GM23338 (cell line): ENCODE measurements around the gene SDHB. TPM values are rescaled to one million over a fixed set of nuclear protein-coding genes. Genes with fewer than 3 reads are reported as not detected.

ENCODE experiments used
- ATAC-seq: fragments of 200-7000 bp; cut with Tn5 transposase; 3 replicates; pipeline ENCODE4 v1.9.1; 2020
- DNase-seq: peaks from one replicate; pipeline ENCODE4 v3.0.0-alpha.2; 2015; ENCODE audit warnings: low spot score
- H2AFZ ChIP-seq: fragments of 200-600 bp; sonication (generic); 2 replicates; pipeline ENCODE4 v1.8.0; 2016; ENCODE audit warnings: antibody characterized with exemption, mild to moderate bottlenecking, moderate library complexity
- H3F3A ChIP-seq: fragments of 200-600 bp; sonication (generic); replicated peaks from 2 replicates; pipeline ENCODE4 v1.8.0; 2017; ENCODE audit warnings: antibody characterized with exemption, mixed run types, low read depth
- H3K27ac ChIP-seq: fragments of 200-600 bp; sonication (generic); 2 replicates; pipeline ENCODE4 v1.6.1; 2016; ENCODE audit warnings: low read depth
- H3K27me3 ChIP-seq: fragments of 200-600 bp; sonication (generic); 2 replicates; pipeline ENCODE4 v1.8.0; 2016; ENCODE audit warnings: mild to moderate bottlenecking, mixed run types, moderate library complexity; ENCODE audit not compliant: insufficient read depth
- H3K36me3 ChIP-seq: fragments of 200-600 bp; sonication (generic); 2 replicates; pipeline ENCODE4 v1.8.0; 2016; ENCODE audit warnings: mild to moderate bottlenecking; ENCODE audit not compliant: insufficient read depth
- H3K4me1 ChIP-seq: fragments of 200-600 bp; sonication (generic); 2 replicates; pipeline ENCODE4 v1.8.0; 2016; ENCODE audit warnings: mild to moderate bottlenecking, moderate library complexity; ENCODE audit not compliant: insufficient read depth
- H3K4me2 ChIP-seq: fragments of 200-600 bp; sonication (generic); 2 replicates; pipeline ENCODE4 v1.7.1; 2017; ENCODE audit warnings: mixed run types
- H3K4me3 ChIP-seq: fragments of 200-600 bp; sonication (generic); 2 replicates; pipeline ENCODE4 v1.6.1; 2016; ENCODE audit warnings: mixed run types
- H3K79me2 ChIP-seq: fragments of 200-600 bp; sonication (generic); replicated peaks from 2 replicates; pipeline ENCODE4 v1.8.0; 2017; ENCODE audit warnings: mild to moderate bottlenecking; ENCODE audit not compliant: insufficient read depth
- H3K9me2 ChIP-seq: fragments of 200-600 bp; sonication (generic); 2 replicates; pipeline ENCODE4 v1.8.0; 2017; ENCODE audit not compliant: insufficient read depth
- H4K20me1 ChIP-seq: fragments of 200-600 bp; sonication (generic); replicated peaks from 2 replicates; pipeline ENCODE4 v1.8.0; 2017; ENCODE audit warnings: mild to moderate bottlenecking; ENCODE audit not compliant: insufficient read depth
- H3K27ac Mint-ChIP-seq: 2 replicates; pipeline ENCODE4 v1.8.0; 2020; ENCODE audit warnings: inconsistent platforms, mild to moderate bottlenecking, moderate library complexity, mixed read lengths
- H3K27me3 Mint-ChIP-seq: 3 replicates; pipeline ENCODE4 v1.8.0; 2022; ENCODE audit warnings: low read depth, mild to moderate bottlenecking, moderate library complexity, mixed read lengths, inconsistent platforms; ENCODE audit not compliant: insufficient read depth, poor library complexity
- H3K36me3 Mint-ChIP-seq: 3 replicates; pipeline ENCODE4 v1.8.0; 2021; ENCODE audit warnings: low read depth, mild to moderate bottlenecking, inconsistent platforms, moderate library complexity, mixed read lengths
- H3K4me1 Mint-ChIP-seq: 3 replicates; pipeline ENCODE4 v1.8.0; 2020; ENCODE audit warnings: mild to moderate bottlenecking, inconsistent platforms, mixed read lengths
- H3K4me3 Mint-ChIP-seq: 3 replicates; pipeline ENCODE4 v1.8.0; 2021; ENCODE audit warnings: moderate library complexity, mild to moderate bottlenecking, inconsistent platforms, mixed read lengths
- H3K9me3 Mint-ChIP-seq: 3 replicates; pipeline ENCODE4 v1.8.0; 2020; ENCODE audit warnings: moderate library complexity, mild to moderate bottlenecking, inconsistent platforms, mixed read lengths
- CREB1 ChIP-seq: fragments of 250-450 bp; sonication (Bioruptor Pico); IDR thresholded peaks from 2 replicates; pipeline ENCODE4 v1.5.0; 2020; ENCODE audit warnings: low read depth, mild to moderate bottlenecking, moderate library complexity
- ETS1 ChIP-seq: IDR thresholded peaks from 2 replicates; pipeline ENCODE4 v1.6.1; 2016; ENCODE audit warnings: antibody characterized with exemption
- EZH2 ChIP-seq: fragments of 200-600 bp; sonication (generic); IDR thresholded peaks from one replicate; pipeline ENCODE4 v1.8.0; 2017; ENCODE audit warnings: antibody characterized with exemption, mild to moderate bottlenecking, low read depth; ENCODE audit not compliant: unreplicated experiment
- EZH2phosphoT487 ChIP-seq: fragments of 200-600 bp; sonication (generic); IDR thresholded peaks from one replicate; pipeline ENCODE4 v1.8.1; 2018; ENCODE audit warnings: antibody characterized with exemption; ENCODE audit not compliant: unreplicated experiment
- JUNB ChIP-seq: IDR thresholded peaks from one replicate; pipeline ENCODE4 v1.6.1; 2016; ENCODE audit warnings: antibody characterized with exemption; ENCODE audit not compliant: unreplicated experiment
- NANOG ChIP-seq: IDR thresholded peaks from 2 replicates; pipeline ENCODE4 v1.6.1; 2016; ENCODE audit warnings: antibody characterized with exemption, borderline replicate concordance
- POLR2AphosphoS5 ChIP-seq: IDR thresholded peaks from 2 replicates; pipeline ENCODE4 v1.6.1; 2016; ENCODE audit warnings: antibody characterized with exemption, low read depth
- STAT1 ChIP-seq: IDR thresholded peaks from one replicate; pipeline ENCODE4 v1.6.1; 2016; ENCODE audit warnings: antibody characterized with exemption; ENCODE audit not compliant: unreplicated experiment
- ZNF331 ChIP-seq: fragments of 250-450 bp; sonication (Bioruptor Pico); IDR thresholded peaks from 2 replicates; pipeline ENCODE4 v1.5.0; 2020; ENCODE audit warnings: low read depth, mild to moderate bottlenecking, moderate library complexity
- polyA plus RNA-seq: library from polyadenylated mRNA; unstranded; fragments of >200 nt; fragmentation: Nextera tagmentation; extraction: Ambion mirVana; gene quantifications from 2 replicates; pipeline ENCODE4 v1.2.1, GENCODE V29; 2016
- total RNA-seq: library from RNA; depleted of rRNA; stranded (reverse); fragments of >200 nt; shearing (Covaris generic); gene quantifications from 2 replicates; pipeline ENCODE4 v1.2.3, GENCODE V29; 2014
- TF ChIP-seq, protein P1 (sequence below): IDR thresholded peaks from one replicate; pipeline ENCODE4 v1.6.1; 2018; ENCODE audit warnings: antibody characterized with exemption; ENCODE audit not compliant: unreplicated experiment
- TF ChIP-seq, protein P2 (sequence below), 2 experiments: fragments of 200-600 bp in 1 of 2; sonication (generic) in 1 of 2; conservative IDR thresholded peaks; 2 replicates each; pipeline versions ENCODE4 v1.5.1 to v1.6.1; 2016 to 2017; ENCODE audit warnings: antibody characterized with exemption in 2 of 2, low read depth in 2 of 2, mild to moderate bottlenecking in 2 of 2, moderate library complexity in 1 of 2

Gene SDHB
- total and polyA plus RNA-seq, 2 experiments from 2014 or later = 72.8 to 112 TPM

GRCh38 chr1:16991571-16991970, 62.3 kb downstream of the SDHB start (continued):
- TF ChIP-seq, protein P1, sequence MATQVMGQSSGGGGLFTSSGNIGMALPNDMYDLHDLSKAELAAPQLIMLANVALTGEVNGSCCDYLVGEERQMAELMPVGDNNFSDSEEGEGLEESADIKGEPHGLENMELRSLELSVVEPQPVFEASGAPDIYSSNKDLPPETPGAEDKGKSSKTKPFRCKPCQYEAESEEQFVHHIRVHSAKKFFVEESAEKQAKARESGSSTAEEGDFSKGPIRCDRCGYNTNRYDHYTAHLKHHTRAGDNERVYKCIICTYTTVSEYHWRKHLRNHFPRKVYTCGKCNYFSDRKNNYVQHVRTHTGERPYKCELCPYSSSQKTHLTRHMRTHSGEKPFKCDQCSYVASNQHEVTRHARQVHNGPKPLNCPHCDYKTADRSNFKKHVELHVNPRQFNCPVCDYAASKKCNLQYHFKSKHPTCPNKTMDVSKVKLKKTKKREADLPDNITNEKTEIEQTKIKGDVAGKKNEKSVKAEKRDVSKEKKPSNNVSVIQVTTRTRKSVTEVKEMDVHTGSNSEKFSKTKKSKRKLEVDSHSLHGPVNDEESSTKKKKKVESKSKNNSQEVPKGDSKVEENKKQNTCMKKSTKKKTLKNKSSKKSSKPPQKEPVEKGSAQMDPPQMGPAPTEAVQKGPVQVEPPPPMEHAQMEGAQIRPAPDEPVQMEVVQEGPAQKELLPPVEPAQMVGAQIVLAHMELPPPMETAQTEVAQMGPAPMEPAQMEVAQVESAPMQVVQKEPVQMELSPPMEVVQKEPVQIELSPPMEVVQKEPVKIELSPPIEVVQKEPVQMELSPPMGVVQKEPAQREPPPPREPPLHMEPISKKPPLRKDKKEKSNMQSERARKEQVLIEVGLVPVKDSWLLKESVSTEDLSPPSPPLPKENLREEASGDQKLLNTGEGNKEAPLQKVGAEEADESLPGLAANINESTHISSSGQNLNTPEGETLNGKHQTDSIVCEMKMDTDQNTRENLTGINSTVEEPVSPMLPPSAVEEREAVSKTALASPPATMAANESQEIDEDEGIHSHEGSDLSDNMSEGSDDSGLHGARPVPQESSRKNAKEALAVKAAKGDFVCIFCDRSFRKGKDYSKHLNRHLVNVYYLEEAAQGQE = no peak
- no peak for TF ChIP-seq CREB1 (CRISPR knock-in tag)
- no peak for TF ChIP-seq POLR2AphosphoS5
- TF ChIP-seq EZH2 = no peak
- TF ChIP-seq JUNB = no peak
- no peak for TF ChIP-seq STAT1
- no peak for TF ChIP-seq EZH2phosphoT487

- no peak overlapping the region for H3K4me3 ChIP-seq
- no peak overlapping the region for H3K27ac Mint-ChIP-seq
Observed at GRCh38 chr1:16989676-16990391, 64.0 kb downstream of the SDHB start.

More at GRCh38 chr1:16989676-16990391, 64.0 kb downstream of the SDHB start:
- H3K27ac ChIP-seq = no peak overlapping the region
- H2AFZ ChIP-seq = no peak overlapping the region
- H3F3A ChIP-seq = no peaks in the 10 kb centered on the region
- H3K4me2 ChIP-seq = no peak overlapping the region
- H3K36me3 Mint-ChIP-seq = peaks cover 6% of the 10 kb centered on the region; the same call in 1 of the 3 replicates
- H3K9me3 Mint-ChIP-seq = no peaks in the 10 kb centered on the region
- no peaks in the 10 kb centered on the region for H3K27me3 ChIP-seq
- no peaks in the 10 kb centered on the region for H3K36me3 ChIP-seq
- no peaks in the 10 kb centered on the region for H3K4me1 ChIP-seq
- peaks cover 5% of the 10 kb centered on the region; the same call in 1 of the 3 replicates for H3K4me1 Mint-ChIP-seq
- H3K9me2 ChIP-seq = no peaks in the 10 kb centered on the region
- DNase-seq (no peak), ATAC-seq (no peak)
- TF ChIP-seq EZH2 = no peak
- TF ChIP-seq, protein P2, sequence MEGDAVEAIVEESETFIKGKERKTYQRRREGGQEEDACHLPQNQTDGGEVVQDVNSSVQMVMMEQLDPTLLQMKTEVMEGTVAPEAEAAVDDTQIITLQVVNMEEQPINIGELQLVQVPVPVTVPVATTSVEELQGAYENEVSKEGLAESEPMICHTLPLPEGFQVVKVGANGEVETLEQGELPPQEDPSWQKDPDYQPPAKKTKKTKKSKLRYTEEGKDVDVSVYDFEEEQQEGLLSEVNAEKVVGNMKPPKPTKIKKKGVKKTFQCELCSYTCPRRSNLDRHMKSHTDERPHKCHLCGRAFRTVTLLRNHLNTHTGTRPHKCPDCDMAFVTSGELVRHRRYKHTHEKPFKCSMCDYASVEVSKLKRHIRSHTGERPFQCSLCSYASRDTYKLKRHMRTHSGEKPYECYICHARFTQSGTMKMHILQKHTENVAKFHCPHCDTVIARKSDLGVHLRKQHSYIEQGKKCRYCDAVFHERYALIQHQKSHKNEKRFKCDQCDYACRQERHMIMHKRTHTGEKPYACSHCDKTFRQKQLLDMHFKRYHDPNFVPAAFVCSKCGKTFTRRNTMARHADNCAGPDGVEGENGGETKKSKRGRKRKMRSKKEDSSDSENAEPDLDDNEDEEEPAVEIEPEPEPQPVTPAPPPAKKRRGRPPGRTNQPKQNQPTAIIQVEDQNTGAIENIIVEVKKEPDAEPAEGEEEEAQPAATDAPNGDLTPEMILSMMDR (conservative IDR thresholded peaks at IDR 0.05; ENCODE audit: low read depth in 2 of 2) = no peak
- TF ChIP-seq ZNF331 (CRISPR knock-in tag) = no peak
- no peak for TF ChIP-seq NANOG
- TF ChIP-seq POLR2AphosphoS5 = no peak
- no peak for TF ChIP-seq JUNB
- TF ChIP-seq STAT1 = no peak
- TF ChIP-seq EZH2phosphoT487 = no peak
- no peak for TF ChIP-seq ETS1
- no peaks in the 10 kb centered on the region for H4K20me1 ChIP-seq
- H3K27me3 Mint-ChIP-seq = peaks cover 6% of the 10 kb centered on the region
- no peak overlapping the region for H3K4me3 Mint-ChIP-seq
- H3K79me2 ChIP-seq = no peaks in the 10 kb centered on the region
